HG02884 (cell line): Measurements from ENCODE around the gene AP5S1.
"Not testable (repeated sequence)": the region's sequence is repeated elsewhere in the genome, so short reads cannot be mapped to it uniquely, and the experiment has no call there.

ENCODE experiments used
- ATAC-seq: cut with Tn5 transposase; IDR thresholded peaks from one replicate; pipeline ENCODE4 v1.9.1; 2021; ENCODE audit warnings: mild to moderate bottlenecking, moderate library complexity; ENCODE audit not compliant: unreplicated experiment

The AP5S1 gene

GRCh38 chr20:3789201-3789600 is 31.1 kb upstream of the AP5S1 start:
- not testable (repeated sequence) for ATAC-seq

- not testable (repeated sequence) for ATAC-seq
These were observed 26.2 kb upstream of the AP5S1 start for GRCh38 chr20:3794168-3794567.

- ATAC-seq = no peak
These were observed 25.5 kb upstream of the AP5S1 start for GRCh38 chr20:3794701-3795420.

GRCh38 chr20:3795511-3796468 is 24.6 kb upstream of the AP5S1 start, which contains the start of gene CDC25B:
Gene CDC25B, plus strand, starts transcription at chr20:3796310. Its CDS starts 222 bp downstream, at chr20:3796532.
- ATAC-seq = peak; percentile 66

GRCh38 chr20:3796477-3797225 is 23.7 kb upstream of the AP5S1 start:
- no peak for ATAC-seq

- no peak for ATAC-seq
These were observed 23.2 kb upstream of the AP5S1 start for GRCh38 chr20:3797226-3797545.

- ATAC-seq = no peak
These were observed 22.6 kb upstream of the AP5S1 start for GRCh38 chr20:3797592-3798372.

GRCh38 chr20:3798373-3798768 is 22.0 kb upstream of the AP5S1 start:
- ATAC-seq = no peak

GRCh38 chr20:3798908-3799248 is 21.5 kb upstream of the AP5S1 start:
- no peak for ATAC-seq

GRCh38 chr20:3800256-3800877 is 20.0 kb upstream of the AP5S1 start:
- ATAC-seq = no peak

GRCh38 chr20:3800878-3801260 is 19.5 kb upstream of the AP5S1 start:
- no peak for ATAC-seq

- no peak for ATAC-seq
These were observed 19.0 kb upstream of the AP5S1 start for GRCh38 chr20:3801299-3801698.

GRCh38 chr20:3801846-3802245 is 18.5 kb upstream of the AP5S1 start:
- no peak for ATAC-seq

GRCh38 chr20:3802524-3803239 is 17.7 kb upstream of the AP5S1 start:
- ATAC-seq = no peak

- no peak for ATAC-seq
These were observed 17.1 kb upstream of the AP5S1 start for GRCh38 chr20:3803289-3803688.

- ATAC-seq = no peak
These were observed 16.5 kb upstream of the AP5S1 start for GRCh38 chr20:3803854-3804253.

- no peak for ATAC-seq
These were observed 16.0 kb upstream of the AP5S1 start for GRCh38 chr20:3804254-3804751.

GRCh38 chr20:3804781-3805180 is 15.6 kb upstream of the AP5S1 start:
- no peak for ATAC-seq

GRCh38 chr20:3808544-3808943 is 11.8 kb upstream of the AP5S1 start:
- no peak for ATAC-seq
